Peyer's patch (tissue), 4 donors: Measurements from ENCODE around the gene B9D2.

Experiments used
- POLR2A ChIP-seq, 2 donors: fragments of 450-650 bp; IDR thresholded peaks; one replicate each; pipeline ENCODE4 v1.5.1; 2017; ENCODE audit warnings: antibody characterized with exemption in 2 of 2, mild to moderate bottlenecking in 2 of 2, moderate library complexity in 2 of 2
- TF ChIP-seq, protein P1 (sequence below), 6 experiments: fragments of 450-650 bp in 4 of 6; fragments of 200-600 bp in 2 of 6; sonication (generic) in 1 of 6; IDR thresholded peaks; one replicate each; pipeline ENCODE4 v1.5.1; 2017 to 2019; ENCODE audit warnings: antibody characterized with exemption in 6 of 6, mild to moderate bottlenecking in 3 of 6, moderate library complexity in 1 of 6

DNA sequence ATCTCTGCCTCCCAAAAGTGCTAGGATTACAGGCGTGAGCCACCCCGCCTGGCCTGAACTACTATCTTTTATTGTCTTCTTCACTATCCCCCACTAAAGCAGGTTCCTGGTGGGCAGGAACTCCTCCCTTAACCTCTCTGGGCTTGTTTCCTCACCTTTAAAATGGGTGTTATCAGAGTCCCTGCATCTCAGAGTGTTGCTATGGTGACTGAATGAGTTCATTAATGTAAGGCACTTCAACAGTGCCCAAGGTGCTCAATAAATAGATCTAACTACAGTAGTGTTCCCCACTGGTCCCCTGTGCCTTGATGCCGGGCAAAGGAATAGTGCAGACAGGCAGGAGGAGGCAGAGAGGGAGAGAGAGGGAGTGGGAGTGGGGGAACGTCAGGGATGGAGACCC lies 33.5 kb downstream of the B9D2 start:
- TF ChIP-seq POLR2A (IDR thresholded peaks at IDR 0.05), result no peak
- TF ChIP-seq, protein P1, sequence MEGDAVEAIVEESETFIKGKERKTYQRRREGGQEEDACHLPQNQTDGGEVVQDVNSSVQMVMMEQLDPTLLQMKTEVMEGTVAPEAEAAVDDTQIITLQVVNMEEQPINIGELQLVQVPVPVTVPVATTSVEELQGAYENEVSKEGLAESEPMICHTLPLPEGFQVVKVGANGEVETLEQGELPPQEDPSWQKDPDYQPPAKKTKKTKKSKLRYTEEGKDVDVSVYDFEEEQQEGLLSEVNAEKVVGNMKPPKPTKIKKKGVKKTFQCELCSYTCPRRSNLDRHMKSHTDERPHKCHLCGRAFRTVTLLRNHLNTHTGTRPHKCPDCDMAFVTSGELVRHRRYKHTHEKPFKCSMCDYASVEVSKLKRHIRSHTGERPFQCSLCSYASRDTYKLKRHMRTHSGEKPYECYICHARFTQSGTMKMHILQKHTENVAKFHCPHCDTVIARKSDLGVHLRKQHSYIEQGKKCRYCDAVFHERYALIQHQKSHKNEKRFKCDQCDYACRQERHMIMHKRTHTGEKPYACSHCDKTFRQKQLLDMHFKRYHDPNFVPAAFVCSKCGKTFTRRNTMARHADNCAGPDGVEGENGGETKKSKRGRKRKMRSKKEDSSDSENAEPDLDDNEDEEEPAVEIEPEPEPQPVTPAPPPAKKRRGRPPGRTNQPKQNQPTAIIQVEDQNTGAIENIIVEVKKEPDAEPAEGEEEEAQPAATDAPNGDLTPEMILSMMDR (IDR thresholded peaks at IDR 0.05), result no peak
